OCI-LY7 (cell line): ENCODE measurements around the gene DAPK1. TPM values are rescaled to one million over a fixed set of nuclear protein-coding genes. Genes with fewer than 3 reads are reported as not detected.

Source experiments
- BruUV-seq: library from RNA; stranded (reverse); fragments of 400-500 nt; replicated peaks from 2 replicates; lab custom pipeline; 2021; lab: Mats Ljungman, UMichigan
- CTCF ChIA-PET: fragments of 300-600 bp; sonication (Branson Sonifier 250); formaldehyde crosslinking; loops from one replicate; lab custom pipeline; 2022; ENCODE audit warnings: antibody characterized with exemption; ENCODE audit not compliant: unreplicated experiment; lab: Charles Lee
- POLR2A ChIA-PET: fragments of 300-600 bp; sonication (Branson Sonifier 250); formaldehyde crosslinking; loops from one replicate; lab custom pipeline; 2022; ENCODE audit warnings: antibody characterized with exemption; lab: Charles Lee
- DNase-seq: peaks from one replicate; pipeline ENCODE4 v3.0.0-alpha.2; 2015; ENCODE audit warnings: low spot score
- H2AFZ ChIP-seq: fragments of 200-600 bp; sonication (generic), shearing (Covaris generic); 2 replicates; pipeline ENCODE4 v1.6.1; 2014; ENCODE audit warnings: mild to moderate bottlenecking, antibody characterized with exemption, low read length, moderate library complexity
- H3K27ac ChIP-seq: fragments of 200-600 bp; sonication (generic); 2 replicates; pipeline ENCODE4 v1.5.1; 2014; ENCODE audit warnings: mixed run types, low read depth, mild to moderate bottlenecking, moderate library complexity, low read length, inconsistent platforms; ENCODE audit not compliant: poor library complexity, severe bottlenecking
- H3K36me3 ChIP-seq: fragments of 200-600 bp; sonication (generic); 2 replicates; pipeline ENCODE4 v1.6.1; 2014; ENCODE audit warnings: mild to moderate bottlenecking, antibody characterized with exemption, low read length, moderate library complexity, mixed read lengths; ENCODE audit not compliant: insufficient read depth
- H3K4me1 ChIP-seq: fragments of 200-600 bp; sonication (generic); 2 replicates; pipeline ENCODE4 v1.5.1; 2014; ENCODE audit warnings: mild to moderate bottlenecking, low read length; ENCODE audit not compliant: insufficient read depth, poor library complexity, severe bottlenecking
- H3K4me2 ChIP-seq: fragments of 200-600 bp; sonication (generic); 2 replicates; pipeline ENCODE4 v1.6.1; 2014; ENCODE audit warnings: mild to moderate bottlenecking, low read length
- H3K4me3 ChIP-seq: fragments of 200-600 bp; sonication (generic); 2 replicates; pipeline ENCODE4 v1.5.1; 2014; ENCODE audit warnings: mild to moderate bottlenecking, low read depth, low read length; ENCODE audit not compliant: poor library complexity, severe bottlenecking
- H3K79me2 ChIP-seq: fragments of 200-600 bp; sonication (generic); 2 replicates; pipeline ENCODE4 v1.6.1; 2016; ENCODE audit warnings: low read depth, mild to moderate bottlenecking, low read length, moderate library complexity, mixed read lengths; ENCODE audit not compliant: insufficient read depth
- H3K9me2 ChIP-seq: fragments of 200-600 bp; sonication (generic); 2 replicates; pipeline ENCODE4 v1.6.1; 2016; ENCODE audit warnings: mild to moderate bottlenecking, low read length, mixed read lengths; ENCODE audit not compliant: insufficient read depth
- H3K9me3 ChIP-seq: fragments of 200-600 bp; sonication (generic); 2 replicates; pipeline ENCODE4 v1.6.1; 2014; ENCODE audit warnings: mild to moderate bottlenecking, mixed run types, low read length, mixed read lengths
- H4K20me1 ChIP-seq: fragments of 200-600 bp; sonication (generic); 2 replicates; pipeline ENCODE4 v1.6.1; 2014; ENCODE audit warnings: mild to moderate bottlenecking, antibody characterized with exemption, low read length, moderate library complexity, mixed read lengths; ENCODE audit not compliant: insufficient read depth
- EZH2phosphoT487 ChIP-seq: fragments of 200-600 bp; sonication (generic); IDR thresholded peaks from 2 replicates; pipeline ENCODE4 v1.6.1; 2018; ENCODE audit warnings: low read depth, borderline replicate concordance, mild to moderate bottlenecking, mixed run types, antibody characterized with exemption, low read length, moderate library complexity, mixed read lengths
- intact Hi-C: fragments of 100-400 bp; cut with micrococcal nuclease; formaldehyde crosslinking; loops from one replicate; pipeline ENCODE4 v1.10.0; 2022; ENCODE audit not compliant: unreplicated experiment
- total RNA-seq, 2 experiments: library from RNA; depleted of rRNA in 1 of 2; stranded (reverse); fragments of >200 nt in 1 of 2; shearing (Covaris generic) in 1 of 2; gene quantifications; 2 replicates each; pipeline ENCODE4 v1.2.3, GENCODE V29; 2014 to 2022
- TF ChIP-seq, protein P1 (sequence below): fragments of 200-600 bp; sonication (generic); conservative IDR thresholded peaks from 2 replicates; pipeline ENCODE4 v1.5.1; 2014; ENCODE audit warnings: mild to moderate bottlenecking, antibody characterized with exemption, low read length, moderate library complexity, mixed read lengths

Gene DAPK1
- total RNA-seq, 2 experiments from 2014 or later: 0.25 to 3.5 TPM

DNA sequence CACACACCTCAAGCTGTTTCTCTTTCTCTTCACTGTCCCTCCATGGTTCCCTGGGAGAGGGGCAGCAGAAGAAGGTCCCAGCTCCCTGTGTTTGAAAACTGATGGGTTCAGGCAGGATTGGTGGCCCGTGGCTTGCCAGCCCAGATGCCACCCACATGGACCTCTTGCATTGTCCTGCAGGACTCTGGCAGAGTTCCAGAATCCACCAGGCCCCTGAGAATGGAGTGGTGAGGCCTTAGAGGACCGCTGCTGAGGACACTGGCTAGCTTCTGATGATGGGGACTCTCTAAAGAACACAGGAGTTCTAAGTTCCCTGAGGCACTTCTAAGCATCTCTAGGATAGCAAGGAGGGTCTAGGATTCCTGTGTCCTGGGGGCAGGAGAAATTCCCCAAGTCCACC is 253.1 kb downstream of the DAPK1 start:
- Histone ChIP-seq H3K4me1 (no peaks in the 10 kb centered on the region), H2AFZ (no peak overlapping the region), H3K79me2 (no peaks in the 10 kb centered on the region), H3K9me2 (no peaks in the 10 kb centered on the region), H3K4me2 (no peak overlapping the region), H3K36me3 (no peaks in the 10 kb centered on the region), H3K27ac (no peak overlapping the region), H3K9me3 (no peaks in the 10 kb centered on the region), H4K20me1 (no peaks in the 10 kb centered on the region), H3K4me3 (no peak overlapping the region)
- no peak for TF ChIP-seq EZH2phosphoT487
- TF ChIP-seq, protein P1, sequence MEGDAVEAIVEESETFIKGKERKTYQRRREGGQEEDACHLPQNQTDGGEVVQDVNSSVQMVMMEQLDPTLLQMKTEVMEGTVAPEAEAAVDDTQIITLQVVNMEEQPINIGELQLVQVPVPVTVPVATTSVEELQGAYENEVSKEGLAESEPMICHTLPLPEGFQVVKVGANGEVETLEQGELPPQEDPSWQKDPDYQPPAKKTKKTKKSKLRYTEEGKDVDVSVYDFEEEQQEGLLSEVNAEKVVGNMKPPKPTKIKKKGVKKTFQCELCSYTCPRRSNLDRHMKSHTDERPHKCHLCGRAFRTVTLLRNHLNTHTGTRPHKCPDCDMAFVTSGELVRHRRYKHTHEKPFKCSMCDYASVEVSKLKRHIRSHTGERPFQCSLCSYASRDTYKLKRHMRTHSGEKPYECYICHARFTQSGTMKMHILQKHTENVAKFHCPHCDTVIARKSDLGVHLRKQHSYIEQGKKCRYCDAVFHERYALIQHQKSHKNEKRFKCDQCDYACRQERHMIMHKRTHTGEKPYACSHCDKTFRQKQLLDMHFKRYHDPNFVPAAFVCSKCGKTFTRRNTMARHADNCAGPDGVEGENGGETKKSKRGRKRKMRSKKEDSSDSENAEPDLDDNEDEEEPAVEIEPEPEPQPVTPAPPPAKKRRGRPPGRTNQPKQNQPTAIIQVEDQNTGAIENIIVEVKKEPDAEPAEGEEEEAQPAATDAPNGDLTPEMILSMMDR: no peak
- DNase-seq: no peak
- no TSS peak for BruUV-seq
- intact Hi-C loops: no loop called here
- CTCF ChIA-PET: no interaction called here
- POLR2A ChIA-PET: no interaction called here

DNA sequence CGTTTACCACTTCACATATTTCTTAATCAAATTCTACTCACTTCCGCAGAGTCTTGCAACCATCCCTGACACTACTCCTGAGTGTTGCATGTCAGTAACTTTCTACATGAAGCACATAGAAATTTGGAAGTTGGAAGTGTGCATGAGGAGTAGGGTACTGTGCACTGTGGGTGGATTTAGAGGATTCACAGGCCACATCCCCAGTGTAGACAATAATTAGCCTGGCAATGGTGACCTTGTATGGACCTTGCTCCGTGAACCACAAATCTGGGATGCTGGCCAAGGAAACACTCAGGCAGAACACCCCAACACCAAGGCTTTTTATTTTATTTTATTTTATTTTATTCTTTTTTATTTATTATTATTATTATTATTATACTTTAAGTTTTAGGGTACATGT is 253.8 kb downstream of the DAPK1 start:
- H3K4me3 ChIP-seq: no peak overlapping the region
- H3K4me1 ChIP-seq: no peaks in the 10 kb centered on the region
- no peaks in the 10 kb centered on the region for H3K9me3 ChIP-seq
- CTCF ChIA-PET: no interaction called here
- TF ChIP-seq, protein P1: no peak
- no peak for TF ChIP-seq EZH2phosphoT487
- POLR2A ChIA-PET: no interaction called here
- H4K20me1 ChIP-seq: no peaks in the 10 kb centered on the region
- no TSS peak for BruUV-seq
- no peak for DNase-seq
- intact Hi-C loops: no loop called here
- no peak overlapping the region for H3K4me2 ChIP-seq
- no peaks in the 10 kb centered on the region for H3K36me3 ChIP-seq
- no peak overlapping the region for H2AFZ ChIP-seq
- no peak overlapping the region for H3K27ac ChIP-seq
- H3K79me2 ChIP-seq: no peaks in the 10 kb centered on the region
- H3K9me2 ChIP-seq: no peaks in the 10 kb centered on the region

DNA sequence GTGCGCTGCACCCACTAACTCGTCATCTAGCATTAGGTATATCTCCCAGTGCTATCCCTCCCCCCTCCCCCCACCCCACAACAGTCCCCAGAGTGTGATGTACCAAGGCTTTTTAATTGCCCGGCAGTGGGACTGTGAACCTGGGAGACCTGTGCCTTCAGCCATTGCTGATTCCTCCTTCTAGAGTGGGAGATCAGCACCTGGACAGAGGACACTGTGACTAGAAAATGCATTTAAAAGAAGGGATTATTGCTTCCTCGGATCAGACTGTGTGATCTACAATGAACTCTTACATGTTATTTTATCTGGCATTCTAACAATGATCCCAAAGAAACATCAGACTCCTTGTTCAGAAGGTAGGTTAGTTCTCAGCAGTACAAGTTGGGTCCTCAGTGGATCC is 254.2 kb downstream of the DAPK1 start:
- Histone ChIP-seq H3K79me2 (no peaks in the 10 kb centered on the region), H3K9me3 (no peaks in the 10 kb centered on the region), H3K4me3 (no peak overlapping the region), H3K4me1 (no peaks in the 10 kb centered on the region), H3K4me2 (no peak overlapping the region), H2AFZ (no peak overlapping the region), H4K20me1 (no peaks in the 10 kb centered on the region), H3K36me3 (no peaks in the 10 kb centered on the region), H3K9me2 (no peaks in the 10 kb centered on the region), H3K27ac (no peak overlapping the region)
- ChIA-PET POLR2A (no interaction called here), CTCF (no interaction called here)
- BruUV-seq: no TSS peak
- intact Hi-C loops: no loop called here
- DNase-seq: no peak
- TF ChIP-seq EZH2phosphoT487: no peak
- TF ChIP-seq, protein P1: no peak
